BJ (cell line): ENCODE measurements around the gene LPGAT1. TPM values are rescaled to one million over a fixed set of nuclear protein-coding genes. Genes with fewer than 3 reads are reported as not detected.

ENCODE experiments used
- CTCF ChIA-PET: fragments of 350-600 bp; formaldehyde crosslinking; extraction: SDS; loops from one replicate; lab custom pipeline; 2021; ENCODE audit warnings: antibody characterized with exemption, inconsistent platforms; lab: Yijun Ruan, JAX
- POLR2A ChIA-PET: fragments of 300-600 bp; sonication (Branson Sonifier 250); formaldehyde crosslinking; extraction: SDS; loops from one replicate; lab custom pipeline; 2021; ENCODE audit warnings: antibody characterized with exemption; lab: Charles Lee
- DNase-seq: peaks from one replicate; pipeline ENCODE4 v3.0.0-alpha.2; 2011; ENCODE audit warnings: low read depth
- H3K27me3 ChIP-seq: 2 replicates; pipeline ENCODE4 v1.6.0; 2011; ENCODE audit warnings: low read length; ENCODE audit not compliant: control insufficient read depth, insufficient read depth
- H3K36me3 ChIP-seq: 2 replicates; pipeline ENCODE4 v1.5.1; 2011; ENCODE audit warnings: low read length; ENCODE audit not compliant: control insufficient read depth, insufficient read depth
- H3K4me3 ChIP-seq: 2 replicates; pipeline ENCODE4 v1.5.1; 2011; ENCODE audit warnings: low read depth, mild to moderate bottlenecking, control low read depth, low read length
- polyA minus RNA-seq: library from RNA; depleted of rRNA, polyadenylated mRNA; stranded (reverse); fragments of >200 nt; gene quantifications from 2 replicates; pipeline ENCODE4 v1.2.3, GENCODE V29; 2011; rRNA and poly(A)+ RNA removed
- polyA plus RNA-seq: library from polyadenylated mRNA; depleted of rRNA; stranded (reverse); fragments of >200 nt; gene quantifications from 2 replicates; pipeline ENCODE4 v1.2.3, GENCODE V29; 2011; rRNA removed
- TF ChIP-seq, protein P1 (sequence below): IDR thresholded peaks from 2 replicates; pipeline ENCODE4 v1.5.1; 2011; ENCODE audit warnings: low read depth, mild to moderate bottlenecking, control low read depth, inconsistent platforms, low read length, moderate library complexity; ENCODE audit not compliant: insufficient read depth

LPGAT1 gene, protein sequence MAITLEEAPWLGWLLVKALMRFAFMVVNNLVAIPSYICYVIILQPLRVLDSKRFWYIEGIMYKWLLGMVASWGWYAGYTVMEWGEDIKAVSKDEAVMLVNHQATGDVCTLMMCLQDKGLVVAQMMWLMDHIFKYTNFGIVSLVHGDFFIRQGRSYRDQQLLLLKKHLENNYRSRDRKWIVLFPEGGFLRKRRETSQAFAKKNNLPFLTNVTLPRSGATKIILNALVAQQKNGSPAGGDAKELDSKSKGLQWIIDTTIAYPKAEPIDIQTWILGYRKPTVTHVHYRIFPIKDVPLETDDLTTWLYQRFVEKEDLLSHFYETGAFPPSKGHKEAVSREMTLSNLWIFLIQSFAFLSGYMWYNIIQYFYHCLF
- polyA plus RNA-seq = 7.7 and 14.4 TPM in 2 replicates
- 10.6 and 14.3 TPM in 2 replicates for polyA minus RNA-seq

DNA sequence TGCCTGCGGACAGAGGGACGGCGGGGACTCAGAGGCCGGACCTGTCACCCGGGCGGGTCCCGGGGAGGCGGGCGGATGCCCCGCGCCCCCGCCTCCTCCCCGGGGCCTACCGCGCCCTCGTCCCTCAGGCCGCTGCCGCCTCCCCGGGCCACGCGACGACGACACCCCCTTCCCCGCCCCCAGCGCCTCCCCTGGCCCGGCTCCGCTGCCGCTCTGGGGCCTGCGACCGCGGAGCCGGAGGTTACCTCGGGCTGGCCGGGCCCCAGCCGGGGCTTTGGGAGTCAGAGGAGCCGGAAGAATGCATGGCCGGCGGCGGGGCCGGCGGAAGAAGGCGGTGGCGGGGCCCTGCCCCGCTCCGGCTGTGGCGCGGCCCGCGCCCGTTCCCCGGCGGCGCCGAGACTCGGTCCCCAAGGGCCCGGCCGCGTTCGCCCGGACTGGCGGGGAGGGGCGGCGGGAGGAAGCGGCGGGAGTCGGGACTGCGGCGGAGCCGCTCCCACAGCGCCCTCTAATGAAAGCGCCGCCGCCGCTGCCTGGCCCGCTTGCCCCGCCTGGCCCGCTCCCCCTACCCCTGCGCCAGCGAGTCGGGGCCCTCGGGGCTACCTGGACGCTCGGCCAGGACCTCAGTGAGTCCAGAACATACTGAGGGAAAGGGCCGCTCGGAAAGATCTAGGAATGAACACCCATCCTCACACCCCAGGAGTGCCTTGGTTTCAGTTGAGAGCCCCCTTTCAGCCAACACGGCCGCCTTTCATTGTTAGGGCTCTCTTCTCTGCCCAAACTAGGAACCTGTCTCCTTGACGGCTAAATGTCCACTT is at the start of gene LPGAT1:
TSS of gene LPGAT1 (minus strand) at position 436 of the 815 bp plus-strand sequence. CDS start 1,467 bp downstream, outside the sequence.
- Histone ChIP-seq H3K4me3 (peak within 1 kb of the TSS; percentile 68), H3K27me3 (no peaks in the 10 kb centered on the region), H3K36me3 (no peaks in the 10 kb centered on the region)
- no peak for DNase-seq
- POLR2A ChIA-PET = no interaction called here
- CTCF ChIA-PET = interaction anchor here (0.7 to 3.0 kb wide), 5 partner anchors 9 to 150 kb away, joined by 3 to 15 read pairs (median 3); no protein-coding TSS in a partner anchor
- TF ChIP-seq, protein P1, sequence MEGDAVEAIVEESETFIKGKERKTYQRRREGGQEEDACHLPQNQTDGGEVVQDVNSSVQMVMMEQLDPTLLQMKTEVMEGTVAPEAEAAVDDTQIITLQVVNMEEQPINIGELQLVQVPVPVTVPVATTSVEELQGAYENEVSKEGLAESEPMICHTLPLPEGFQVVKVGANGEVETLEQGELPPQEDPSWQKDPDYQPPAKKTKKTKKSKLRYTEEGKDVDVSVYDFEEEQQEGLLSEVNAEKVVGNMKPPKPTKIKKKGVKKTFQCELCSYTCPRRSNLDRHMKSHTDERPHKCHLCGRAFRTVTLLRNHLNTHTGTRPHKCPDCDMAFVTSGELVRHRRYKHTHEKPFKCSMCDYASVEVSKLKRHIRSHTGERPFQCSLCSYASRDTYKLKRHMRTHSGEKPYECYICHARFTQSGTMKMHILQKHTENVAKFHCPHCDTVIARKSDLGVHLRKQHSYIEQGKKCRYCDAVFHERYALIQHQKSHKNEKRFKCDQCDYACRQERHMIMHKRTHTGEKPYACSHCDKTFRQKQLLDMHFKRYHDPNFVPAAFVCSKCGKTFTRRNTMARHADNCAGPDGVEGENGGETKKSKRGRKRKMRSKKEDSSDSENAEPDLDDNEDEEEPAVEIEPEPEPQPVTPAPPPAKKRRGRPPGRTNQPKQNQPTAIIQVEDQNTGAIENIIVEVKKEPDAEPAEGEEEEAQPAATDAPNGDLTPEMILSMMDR = peak; percentile 40

DNA sequence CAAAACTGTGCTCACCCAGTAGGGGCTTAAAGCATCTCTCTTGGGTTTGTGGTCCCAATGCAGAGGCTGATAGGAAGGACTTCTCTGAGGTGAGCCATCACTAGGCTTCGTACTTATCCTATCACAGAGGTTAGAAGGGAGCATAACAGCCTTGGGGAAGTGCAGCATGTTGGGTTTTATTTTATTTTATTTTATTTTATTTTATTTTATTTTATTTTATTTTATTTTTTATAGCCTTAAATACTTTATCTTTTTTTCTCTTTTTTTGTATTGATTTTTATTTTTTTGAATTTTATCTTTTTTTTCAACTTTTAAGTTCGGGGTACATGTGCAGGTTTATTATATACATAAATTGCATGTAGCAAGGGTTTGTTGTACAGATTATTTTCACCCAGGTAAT is 48.9 kb upstream of the LPGAT1 start:
- no peak overlapping the region for H3K4me3 ChIP-seq
- H3K27me3 ChIP-seq = peaks cover 1% of the 10 kb centered on the region; the same call in 1 of the 2 replicates
- TF ChIP-seq, protein P1 = no peak
- ChIA-PET POLR2A (no interaction called here), CTCF (no interaction called here)
- H3K36me3 ChIP-seq = no peaks in the 10 kb centered on the region
- DNase-seq = no peak

DNA sequence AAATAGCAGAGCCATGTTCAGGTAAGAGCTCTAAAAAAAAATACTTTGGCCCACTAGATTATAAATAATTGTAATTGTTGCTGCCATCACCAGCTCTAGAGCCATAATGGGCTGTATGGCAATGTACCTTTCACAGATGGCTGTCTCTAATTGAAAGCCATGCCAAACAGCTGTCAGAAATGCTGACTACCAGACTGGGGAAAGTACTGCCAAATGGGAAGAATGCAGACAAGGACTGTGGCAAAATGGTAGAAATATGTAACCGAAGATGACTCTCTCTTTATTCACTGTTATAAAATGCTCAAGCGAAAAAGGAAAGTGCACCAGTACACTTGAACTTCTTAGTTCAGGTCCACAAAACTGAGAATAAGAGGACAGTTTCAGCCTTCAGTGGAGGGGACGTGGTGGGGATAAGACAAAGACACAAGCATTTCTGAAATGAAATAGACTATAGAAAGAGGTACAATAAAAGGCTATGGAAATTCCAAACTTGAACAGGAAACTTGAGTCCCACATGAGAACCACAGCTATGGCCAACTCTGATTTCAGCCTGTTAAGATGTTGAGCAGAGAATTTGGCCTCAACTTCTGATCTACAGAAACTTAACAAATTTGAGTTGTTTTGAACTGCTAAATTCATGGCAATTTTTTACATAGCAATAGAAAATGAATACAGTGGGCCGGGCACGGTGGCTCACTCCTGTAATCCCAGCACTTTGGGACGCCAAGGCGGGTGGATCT is 46.5 kb upstream of the LPGAT1 start:
- TF ChIP-seq, protein P1 = no peak
- Histone ChIP-seq H3K36me3 (no peaks in the 10 kb centered on the region), H3K4me3 (no peak overlapping the region), H3K27me3 (0 out of 2 replicates have a peak, but pooled peaks cover 1% of the 10 kb centered on the region)
- CTCF ChIA-PET = no interaction called here
- no peak for DNase-seq
- POLR2A ChIA-PET = no interaction called here

DNA sequence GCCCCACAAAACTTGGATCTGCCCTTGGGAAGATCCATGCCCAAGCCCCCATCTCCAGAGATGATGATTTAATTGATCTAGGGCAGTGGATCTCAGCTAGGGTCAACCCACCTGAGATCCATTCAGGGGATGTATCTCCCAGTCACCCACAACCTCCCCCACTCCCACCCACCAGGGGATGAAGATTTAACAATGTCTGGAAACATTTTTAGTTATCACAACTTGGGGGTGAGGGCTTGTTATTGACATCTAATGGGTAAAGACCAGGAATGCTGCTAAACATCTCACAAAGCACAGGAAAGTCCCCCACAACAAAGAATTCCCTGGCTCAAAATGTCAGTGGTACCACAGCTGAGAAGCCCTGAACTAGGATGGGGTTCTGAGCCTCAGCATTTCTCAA is 45.0 kb upstream of the LPGAT1 start:
- H3K4me3 ChIP-seq = no peak overlapping the region
- CTCF ChIA-PET = no interaction called here
- TF ChIP-seq, protein P1 = no peak

More for the DNA sequence above, 45.0 kb upstream of the LPGAT1 start:
- DNase-seq = no peak
- no peaks in the 10 kb centered on the region for H3K36me3 ChIP-seq
- 0 out of 2 replicates have a peak, but pooled peaks cover 1% of the 10 kb centered on the region for H3K27me3 ChIP-seq
- POLR2A ChIA-PET = no interaction called here
